IPS DF 4.7 (cell line): ENCODE data around the gene TMPRSS4.

Experiments
- DNase-seq: peaks from one replicate; pipeline ENCODE4 v3.0.0-alpha.2; 2013; ENCODE audit warnings: low spot score; ENCODE audit errors: extremely low read depth

TMPRSS4 gene

DNA sequence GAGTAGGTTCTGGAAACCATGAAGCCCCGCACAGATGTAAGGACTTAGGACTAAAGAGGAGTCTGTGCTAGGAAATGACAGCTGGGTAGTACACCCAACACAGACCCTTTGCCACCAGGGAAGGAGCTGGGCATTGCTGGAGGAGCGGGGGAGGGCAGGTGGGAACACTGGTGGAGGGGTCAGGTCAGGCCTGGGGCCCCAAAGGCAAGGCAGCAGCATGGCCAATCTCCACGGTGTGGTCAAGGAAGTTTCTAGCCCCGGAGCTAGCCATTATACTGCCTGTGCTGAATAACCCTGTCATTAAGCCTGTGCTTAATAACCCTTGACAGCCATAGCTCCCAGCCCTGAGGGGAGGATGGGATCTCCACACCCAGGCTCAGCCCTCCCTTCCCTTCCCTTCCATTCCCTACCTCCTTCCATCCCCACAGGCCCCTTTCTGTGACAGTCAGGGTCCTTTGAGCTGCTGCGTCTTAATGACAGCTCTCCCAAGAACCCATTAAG, 2.1 kb downstream of the TMPRSS4 start:
- DNase-seq: no peak

DNA sequence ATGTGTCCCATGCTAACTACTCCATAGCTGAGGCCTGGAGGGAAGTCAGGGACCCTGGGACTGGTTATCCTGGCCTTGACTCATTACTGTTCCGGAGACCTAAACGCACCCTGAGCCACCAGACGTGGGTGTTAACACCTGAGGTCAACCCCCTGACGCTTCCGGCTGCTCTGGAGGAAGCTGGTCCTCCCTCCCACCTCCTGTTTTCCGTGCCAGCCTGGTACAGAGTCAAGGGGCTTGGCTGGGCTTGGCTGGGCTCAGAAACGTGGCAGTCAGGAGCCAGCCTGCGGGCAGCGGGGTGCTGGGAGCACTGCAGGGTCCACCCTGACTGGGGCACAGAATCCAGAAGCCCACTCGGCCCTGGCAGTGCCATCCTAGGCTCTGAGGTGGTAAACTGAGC, 2.6 kb downstream of the TMPRSS4 start:
- DNase-seq: no peak

DNA sequence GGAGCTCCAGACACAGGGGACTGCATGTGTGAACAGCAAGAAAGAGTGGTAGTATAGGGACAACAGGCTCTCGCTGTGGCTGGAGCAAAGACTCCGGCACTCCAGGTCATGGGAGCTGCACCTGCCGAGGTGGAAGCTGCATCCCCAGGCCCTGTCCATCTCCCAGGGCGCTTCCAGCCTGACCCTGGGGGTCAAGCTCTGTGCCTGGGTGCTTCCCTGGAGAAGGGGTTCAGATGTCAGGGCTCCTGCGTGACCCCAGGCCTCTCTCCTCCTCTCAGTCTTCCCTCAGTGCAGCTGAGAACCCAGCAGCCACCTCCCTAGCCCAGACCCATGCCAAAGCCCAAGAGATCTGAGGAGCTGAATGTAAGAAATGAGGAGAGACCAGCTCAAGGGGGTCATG, 3.4 kb downstream of the TMPRSS4 start:
- DNase-seq: no peak

DNA sequence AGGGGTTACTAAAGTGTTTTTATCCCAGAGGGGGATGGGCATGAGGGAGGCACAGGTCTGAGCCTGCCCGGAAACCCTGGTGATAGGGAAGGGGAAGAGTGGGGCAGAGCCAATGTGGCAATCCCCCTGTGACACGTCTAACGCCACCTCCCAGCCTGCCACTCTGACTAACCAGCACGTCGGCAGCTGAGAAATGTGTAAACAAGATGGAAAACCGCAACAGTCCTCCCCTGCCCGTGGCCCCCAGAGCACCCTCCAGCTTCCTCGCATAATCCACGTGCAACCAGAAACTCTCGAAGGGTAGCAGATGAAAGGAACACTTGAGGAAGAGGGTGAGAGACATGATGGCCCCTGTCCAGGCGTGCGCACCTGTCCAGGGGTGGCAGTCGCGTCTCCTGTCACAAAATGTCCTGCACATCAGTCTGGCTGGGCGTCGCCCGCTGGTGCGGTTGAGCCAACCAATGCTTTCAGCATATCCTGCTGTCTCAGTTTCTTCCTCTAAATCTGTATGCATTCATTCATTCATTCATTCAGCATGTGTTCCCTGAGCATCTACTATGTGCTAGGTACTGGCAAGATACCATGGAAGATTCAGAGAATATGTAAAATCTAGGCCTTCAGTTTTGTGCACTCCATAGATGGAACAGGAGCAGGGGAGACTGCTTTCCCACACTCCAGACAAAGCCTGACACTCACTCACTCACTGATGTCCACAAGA, 4.5 kb downstream of the TMPRSS4 start:
- no peak for DNase-seq

DNA sequence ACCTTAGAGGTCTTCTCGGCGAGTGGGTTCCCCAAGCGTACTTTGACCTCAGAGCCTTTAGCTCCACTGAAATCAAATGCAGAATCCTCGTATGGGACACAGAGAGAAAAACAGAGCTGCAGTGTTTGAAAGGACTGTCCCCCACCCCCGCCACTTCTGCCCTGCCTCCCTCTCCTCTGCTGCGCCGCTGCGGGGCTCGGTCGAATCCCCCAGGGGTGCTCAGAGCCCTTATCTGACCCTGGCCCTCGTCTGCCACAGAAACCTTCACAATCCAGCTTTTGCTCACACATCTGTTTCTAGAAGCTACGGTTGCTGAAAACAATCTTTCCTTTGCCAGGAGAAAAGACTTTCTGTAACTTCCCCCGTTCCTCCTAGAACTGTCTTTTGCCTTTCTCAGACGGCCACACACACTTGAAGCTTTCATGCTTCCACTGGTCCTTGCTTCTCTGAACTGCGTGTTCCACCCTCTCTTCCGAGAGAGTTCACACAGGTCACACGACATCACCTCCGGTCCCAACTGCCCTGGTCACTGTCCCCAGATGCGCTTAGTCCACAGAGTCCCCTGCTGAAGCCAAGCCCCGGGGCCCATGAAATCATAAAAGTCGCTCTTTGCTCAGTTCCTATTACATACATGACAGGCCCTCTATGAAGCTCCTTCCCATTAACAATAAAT, 6.1 kb downstream of the TMPRSS4 start:
- no peak for DNase-seq

DNA sequence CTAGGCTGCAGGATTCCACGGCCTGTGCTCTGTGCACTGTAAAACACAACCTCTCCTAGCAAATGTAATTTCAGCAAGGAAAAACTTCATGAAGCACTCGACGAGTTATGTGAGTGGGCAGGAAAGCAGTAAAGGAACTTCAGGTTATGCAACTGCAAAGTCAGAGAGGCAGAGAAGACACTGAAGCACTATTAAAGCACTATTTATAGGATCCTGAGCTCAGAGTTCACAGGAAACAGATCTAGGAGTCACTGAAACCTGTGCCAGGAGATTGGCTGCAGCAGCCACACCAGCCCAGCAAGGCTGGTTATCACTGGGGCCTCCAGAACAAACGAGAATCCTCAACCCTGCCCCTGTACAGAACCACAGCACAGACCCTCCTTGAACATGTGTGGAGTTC, 7.4 kb downstream of the TMPRSS4 start:
- DNase-seq: no peak

DNA sequence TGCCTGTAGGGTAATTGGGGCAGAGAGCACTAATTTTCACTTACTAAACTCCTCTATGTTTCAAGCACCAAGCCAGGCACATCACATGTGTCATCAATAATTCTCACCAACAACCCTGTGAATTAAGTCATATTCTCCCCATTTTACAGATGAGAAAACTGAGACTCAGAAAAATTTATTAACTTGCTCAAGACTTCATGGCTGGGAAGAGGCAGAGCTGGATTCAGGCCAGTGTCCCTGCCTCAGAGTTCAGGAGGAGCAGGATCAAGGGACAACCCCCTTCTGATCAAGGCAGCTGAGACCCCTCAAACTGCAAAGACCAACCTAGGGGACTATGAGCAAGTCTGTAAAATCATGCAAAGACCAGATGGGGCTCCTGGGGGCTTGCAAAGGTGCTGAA, 7.8 kb downstream of the TMPRSS4 start:
- DNase-seq: no peak

DNA sequence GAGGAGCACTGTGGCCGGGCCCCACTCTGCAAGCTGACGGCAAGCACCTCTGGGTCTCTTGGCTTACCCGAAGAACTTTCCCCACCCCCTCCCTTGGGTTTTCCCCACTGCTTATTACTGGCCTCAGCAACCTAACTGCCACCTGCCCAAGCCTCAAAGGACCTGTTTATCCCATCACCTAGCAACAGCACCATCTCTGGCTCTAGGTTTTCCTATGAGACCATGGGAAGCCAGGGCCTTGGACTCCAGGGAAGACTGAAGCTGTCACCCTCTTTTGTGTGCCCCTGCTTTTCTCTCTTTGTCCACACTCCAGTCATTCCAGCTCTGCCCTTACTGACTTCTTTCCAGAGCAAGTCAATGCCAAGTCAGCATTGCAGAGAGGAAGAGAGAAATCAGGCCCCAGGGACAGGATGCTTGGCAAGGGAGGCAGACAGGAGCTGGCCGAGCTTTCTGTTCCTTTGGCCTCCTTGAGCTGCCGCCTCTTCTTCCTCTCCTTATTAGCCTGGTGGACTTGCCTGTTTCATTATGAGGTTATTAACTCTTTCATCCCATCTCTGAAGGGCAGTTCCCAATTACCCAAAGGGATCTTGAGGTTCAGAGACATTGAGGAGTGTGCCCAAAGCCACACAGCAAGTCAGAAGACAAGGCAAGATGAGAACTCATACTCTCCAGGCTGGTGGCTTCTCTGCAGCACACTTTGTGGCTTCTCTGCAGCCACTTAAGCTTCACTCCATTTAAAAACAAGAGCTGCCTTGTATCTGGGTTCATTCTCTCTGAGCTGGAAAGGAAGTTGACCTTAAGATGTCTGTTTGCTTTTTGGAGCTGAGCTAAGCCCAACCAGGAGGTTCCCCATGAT, 10.3 kb downstream of the TMPRSS4 start, which contains the start of gene SMIM35:
TSS of gene SMIM35 (minus strand) at position 51 of the 856 bp plus-strand sequence. CDS start 206 bp downstream, outside the sequence.
- DNase-seq: no peak

DNA sequence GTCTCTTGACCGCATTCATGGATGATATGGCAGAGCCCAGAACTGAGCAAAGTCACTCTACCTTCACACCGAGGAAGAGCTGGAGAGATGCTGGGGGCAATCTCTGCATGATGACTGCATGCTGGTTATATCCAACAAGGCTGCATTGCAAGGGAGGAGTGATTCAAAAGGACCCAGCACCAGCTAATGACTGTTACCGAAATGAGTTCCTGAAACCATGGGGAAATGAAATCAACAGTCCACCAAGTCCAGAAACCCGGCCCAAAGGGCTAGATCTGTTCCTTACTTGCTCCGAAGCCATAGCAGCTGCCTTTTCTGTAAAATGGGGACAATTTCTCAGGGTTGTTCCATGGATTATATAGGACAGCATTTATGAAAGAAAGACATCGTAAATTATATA, 11.1 kb downstream of the TMPRSS4 start:
- DNase-seq: no peak

DNA sequence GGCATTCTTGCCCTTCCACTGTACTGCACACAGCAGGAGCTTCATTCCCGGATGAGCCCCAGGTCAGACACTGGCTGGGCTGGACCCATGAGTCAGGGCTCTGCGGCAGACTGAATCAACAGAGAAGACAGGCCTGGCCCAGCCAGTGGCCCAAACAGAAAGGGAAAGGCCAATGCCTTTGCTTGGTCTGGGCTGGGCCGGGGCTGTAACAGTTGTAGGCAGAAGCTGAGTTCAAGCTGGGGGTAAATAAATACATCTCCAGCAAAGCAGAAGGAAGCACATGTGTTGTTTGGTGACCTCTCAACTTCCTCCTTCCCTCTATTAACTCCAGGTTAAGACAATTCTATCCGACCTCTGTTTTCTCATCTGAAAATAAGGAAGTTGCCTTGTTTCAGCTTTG, 11.7 kb downstream of the TMPRSS4 start:
- no peak for DNase-seq

DNA sequence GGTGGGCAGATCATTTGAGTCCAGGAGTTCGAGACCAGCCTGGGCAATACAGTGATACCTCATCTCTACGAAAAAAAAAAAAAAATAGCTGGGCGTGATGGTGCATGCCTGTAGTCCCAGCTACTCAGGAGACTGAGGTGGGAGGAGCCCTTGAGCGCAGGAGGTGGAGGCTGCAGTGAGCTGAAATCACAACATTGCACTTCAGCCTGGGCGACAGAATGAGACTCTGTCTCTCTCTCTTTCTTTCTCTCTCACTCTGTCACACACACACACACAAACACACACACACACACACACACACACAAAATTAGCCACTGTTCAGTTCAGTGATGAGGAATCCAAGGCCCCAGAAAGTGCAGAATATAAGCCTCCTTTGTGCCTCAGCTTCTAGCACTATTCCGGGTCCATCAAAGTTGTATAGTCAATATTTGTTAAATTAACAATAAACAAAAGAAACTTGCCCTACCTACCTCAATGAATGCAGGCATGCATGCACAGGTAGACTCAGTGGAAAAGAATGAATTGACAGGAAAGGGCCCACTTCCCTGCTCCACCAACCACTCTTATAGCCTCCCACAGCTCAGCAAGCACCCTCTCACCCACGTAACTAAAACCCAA, 13.8 kb downstream of the TMPRSS4 start:
- DNase-seq: no peak

DNA sequence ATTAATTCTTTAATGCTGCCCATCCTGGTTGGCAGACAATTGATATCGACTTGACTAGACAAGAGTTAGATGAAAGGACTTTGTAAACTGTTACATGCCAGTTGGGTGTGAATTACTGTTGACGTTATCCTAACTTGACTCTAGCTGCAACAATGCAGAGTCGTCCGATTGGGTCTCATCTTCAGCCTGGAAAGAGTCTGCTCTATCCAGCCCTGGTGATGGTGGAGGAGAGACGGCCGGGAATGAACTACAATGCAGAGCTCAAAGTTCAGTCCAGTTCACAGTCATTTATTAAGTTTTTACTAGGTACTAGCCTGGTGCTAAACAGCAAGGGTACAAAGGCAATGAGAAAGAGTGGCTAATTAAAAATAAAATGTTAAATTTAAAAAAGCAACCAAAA, 14.8 kb downstream of the TMPRSS4 start:
- no peak for DNase-seq

DNA sequence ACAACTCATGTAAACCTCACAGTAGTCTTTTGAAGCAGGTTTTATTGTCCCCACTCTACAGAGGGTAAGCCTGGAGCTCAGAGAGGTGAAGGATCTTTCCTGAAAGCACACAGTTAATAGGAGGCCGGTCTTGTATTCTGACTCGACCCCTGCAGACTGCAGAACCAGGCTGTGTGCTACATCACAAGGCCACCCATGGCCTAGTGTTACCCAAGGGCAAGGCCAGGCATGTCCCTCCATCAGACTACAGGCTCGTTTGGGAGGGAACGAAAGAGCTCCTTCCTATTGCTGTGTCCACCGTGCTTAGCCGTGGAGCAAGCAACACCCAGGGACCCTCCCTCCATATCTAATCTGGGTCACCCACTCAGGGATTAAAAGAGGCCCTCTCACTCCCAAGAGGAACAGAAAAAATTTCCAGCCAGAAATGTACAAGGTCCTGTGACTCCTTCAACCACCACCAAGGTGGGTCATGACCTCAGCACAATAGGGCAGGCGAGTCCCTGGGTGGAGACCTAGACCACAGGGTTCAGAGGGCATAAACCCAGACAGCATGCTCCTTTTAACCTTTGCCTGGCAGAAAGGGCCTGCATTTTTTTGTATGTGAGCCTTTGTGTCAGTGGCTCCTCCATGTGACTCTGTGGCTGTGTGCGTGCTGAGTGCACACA, 16.2 kb downstream of the TMPRSS4 start:
- DNase-seq: no peak

DNA sequence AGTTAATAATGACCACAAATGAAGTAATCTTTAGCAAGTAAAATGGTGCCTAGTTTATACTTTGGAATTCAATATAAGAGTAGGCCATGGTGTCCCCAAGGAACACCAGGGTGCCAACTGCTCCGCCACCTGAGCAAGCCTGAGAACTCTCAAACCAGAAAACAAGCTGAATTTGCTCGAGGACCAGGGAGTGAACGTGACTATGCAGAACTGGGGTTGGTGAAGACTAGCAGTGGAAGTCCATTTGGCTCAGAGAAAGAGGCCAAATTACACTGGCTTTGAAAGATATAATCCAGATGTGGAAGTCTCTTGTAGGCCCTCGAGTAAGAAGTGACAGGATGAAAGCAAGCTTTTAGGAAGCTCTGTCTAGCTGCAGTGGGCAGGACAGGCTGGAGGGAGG, 18.6 kb downstream of the TMPRSS4 start:
- DNase-seq: no peak

DNA sequence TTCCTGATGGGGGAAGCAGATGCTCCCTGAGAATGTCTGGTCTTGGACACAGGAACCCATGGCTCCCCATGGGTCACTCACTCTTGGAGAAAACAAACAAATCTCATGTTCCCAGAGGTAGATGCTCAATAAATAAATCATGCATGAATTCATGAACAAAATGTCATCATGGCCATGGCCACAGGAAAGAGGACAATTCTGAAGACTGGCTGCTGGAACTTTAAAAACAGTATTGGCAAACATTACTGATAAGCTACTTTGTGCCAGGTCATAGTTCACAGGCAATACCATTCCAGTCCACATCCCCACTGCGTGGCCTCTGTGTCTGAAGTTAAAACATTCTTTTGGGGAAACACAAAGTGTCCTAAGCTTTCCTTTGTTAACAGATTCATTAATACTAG, 19.1 kb downstream of the TMPRSS4 start:
- no peak for DNase-seq

DNA sequence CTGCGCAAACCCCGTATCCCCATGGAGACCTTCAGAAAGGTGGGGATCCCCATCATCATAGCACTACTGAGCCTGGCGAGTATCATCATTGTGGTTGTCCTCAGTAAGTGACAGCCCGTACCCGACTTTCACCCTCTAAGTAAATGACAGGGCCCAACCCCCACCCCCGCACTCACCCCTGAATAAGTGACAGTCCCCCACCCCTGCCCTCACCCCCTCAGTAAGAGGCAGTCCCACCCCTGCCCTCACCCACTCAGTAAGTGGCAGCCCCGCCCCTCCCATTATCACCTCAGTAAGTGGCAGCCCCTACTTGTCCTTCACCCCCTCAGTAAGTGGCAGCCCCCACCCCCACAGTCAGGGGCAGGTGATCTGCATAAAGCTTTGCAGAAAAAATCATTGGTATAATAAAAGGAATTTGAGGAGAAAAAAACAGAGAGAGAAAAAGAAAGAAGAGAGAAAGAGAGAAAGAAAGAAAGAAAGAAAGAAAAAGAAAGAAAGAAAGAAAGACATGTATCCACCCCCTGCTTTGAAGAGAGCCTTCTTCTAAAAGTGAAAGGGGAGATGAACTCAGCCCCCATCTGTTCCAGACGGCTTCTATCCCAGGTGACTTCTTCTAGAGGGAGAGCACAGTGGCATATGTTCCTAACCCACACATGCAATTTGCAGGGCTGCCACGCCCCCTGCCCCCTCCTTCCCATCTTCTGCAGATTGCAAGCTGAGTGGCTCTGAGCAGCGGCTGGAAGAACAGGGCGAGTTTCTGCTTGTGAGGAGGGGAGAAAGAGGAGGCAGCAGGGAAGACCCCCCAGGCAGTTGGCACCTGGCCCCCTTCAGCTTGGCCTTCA, 22.3 kb downstream of the TMPRSS4 start:
- no peak for DNase-seq

DNA sequence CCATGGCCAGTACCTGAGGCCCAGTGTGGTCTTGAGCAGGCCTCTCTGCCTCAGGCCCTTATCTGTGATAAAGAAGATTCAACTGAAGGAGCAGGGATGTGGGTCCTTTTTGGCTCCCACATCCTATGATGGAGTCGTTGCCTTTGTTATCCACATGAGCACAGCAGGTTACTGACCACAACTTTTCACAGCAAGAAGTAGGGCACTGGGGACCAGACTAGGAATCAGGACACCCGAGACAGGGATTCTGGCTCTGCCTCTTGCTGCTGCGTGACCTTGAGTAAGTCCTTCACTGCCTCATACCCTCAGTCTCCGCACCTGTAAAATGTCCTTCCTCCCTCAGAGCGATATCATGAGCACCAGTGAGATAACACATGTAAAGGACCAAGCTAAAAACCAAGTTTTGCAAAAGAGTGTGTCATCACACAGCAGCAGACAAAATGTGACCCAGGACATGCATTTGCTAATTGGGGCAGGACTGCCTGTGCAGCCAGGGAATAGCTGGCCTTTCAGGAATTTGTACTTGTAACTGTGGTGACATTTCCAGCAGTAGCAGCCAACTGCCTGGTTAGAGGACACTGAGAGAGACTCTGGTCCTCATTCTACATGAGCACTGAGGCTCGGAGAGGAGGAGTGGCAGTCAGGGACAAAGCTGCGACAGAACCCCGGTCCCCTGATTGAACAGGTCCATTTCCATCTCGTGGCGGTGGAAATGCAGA, 23.1 kb downstream of the TMPRSS4 start:
- DNase-seq: no peak

DNA sequence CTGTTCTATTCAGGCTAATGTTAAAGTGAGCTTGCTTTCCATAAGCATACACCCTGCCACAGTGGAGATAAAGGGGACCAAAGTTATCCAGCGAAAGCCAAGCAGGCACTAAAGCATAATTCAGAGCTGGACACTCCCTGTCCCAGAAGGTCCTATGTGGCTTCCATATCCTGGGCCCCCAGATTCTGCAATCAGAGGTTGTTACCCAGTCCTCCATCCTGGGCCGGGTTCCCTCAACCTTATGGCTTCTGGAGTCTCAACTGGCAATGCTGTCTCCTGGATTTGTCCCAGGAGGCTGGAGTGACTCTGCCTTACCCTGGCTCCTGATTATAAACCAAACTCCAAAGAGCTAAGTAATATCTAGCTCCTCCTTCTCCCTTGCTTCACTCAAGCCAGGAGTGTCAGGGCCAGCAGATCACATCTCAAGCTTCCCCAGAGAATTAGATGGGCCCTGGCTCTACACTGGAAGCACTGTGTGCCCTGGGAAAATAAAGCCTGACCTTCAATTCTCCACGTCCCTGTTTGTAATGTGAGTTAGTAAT, 23.9 kb downstream of the TMPRSS4 start:
- no peak for DNase-seq

DNA sequence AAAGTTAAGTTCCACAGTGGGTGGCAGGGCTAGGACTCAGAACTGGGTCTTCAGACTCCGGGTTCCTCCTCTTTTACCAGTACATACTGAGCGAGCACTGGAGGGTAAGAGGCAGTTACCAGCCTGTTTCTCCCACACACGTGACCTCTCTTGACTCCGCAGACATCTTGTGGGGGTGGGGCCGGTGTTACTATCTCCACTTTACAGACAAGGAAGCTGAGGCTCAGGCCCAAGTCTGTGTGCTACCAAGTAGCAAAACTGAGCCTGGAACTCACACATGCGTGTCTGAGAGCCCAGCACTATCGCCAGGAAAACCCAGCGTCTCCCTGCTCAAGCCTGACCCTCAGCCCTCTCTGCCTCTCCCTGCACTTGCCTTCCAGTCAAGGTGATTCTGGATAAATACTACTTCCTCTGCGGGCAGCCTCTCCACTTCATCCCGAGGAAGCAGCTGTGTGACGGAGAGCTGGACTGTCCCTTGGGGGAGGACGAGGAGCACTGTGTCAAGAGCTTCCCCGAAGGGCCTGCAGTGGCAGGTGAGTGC, 25.9 kb downstream of the TMPRSS4 start:
- no peak for DNase-seq
